WERI-Rb-1 (cell line): Measurements from ENCODE around the gene TMEM132E.

Experiments used
- DNase-seq: peaks from one replicate; pipeline ENCODE4 v3.0.0-alpha.2; 2020
- H3K27ac ChIP-seq: fragments of 250-450 bp; sonication (Bioruptor Pico); 2 replicates; pipeline ENCODE4 v1.5.1; 2020; ENCODE audit warnings: mild to moderate bottlenecking, moderate library complexity
- H3K27me3 ChIP-seq: fragments of 250-450 bp; sonication (Bioruptor Pico); 2 replicates; pipeline ENCODE4 v1.5.1; 2021; ENCODE audit warnings: mild to moderate bottlenecking, low read depth, moderate library complexity; ENCODE audit not compliant: insufficient read depth, severe bottlenecking
- H3K36me3 ChIP-seq: fragments of 250-450 bp; sonication (Bioruptor Pico); 2 replicates; pipeline ENCODE4 v1.5.1; 2020; ENCODE audit warnings: mild to moderate bottlenecking, moderate library complexity
- H3K4me3 ChIP-seq: 2 replicates; pipeline ENCODE4 v1.5.1; 2011; ENCODE audit warnings: low read depth, mild to moderate bottlenecking, control low read depth, low read length
- H3K9me3 ChIP-seq: fragments of 250-450 bp; sonication (Bioruptor Pico); 2 replicates; pipeline ENCODE4 v1.5.1; 2021; ENCODE audit warnings: mild to moderate bottlenecking, moderate library complexity; ENCODE audit not compliant: severe bottlenecking
- CTCF ChIP-seq: IDR thresholded peaks from 2 replicates; pipeline ENCODE4 v1.5.1; 2011; ENCODE audit warnings: low read depth, mild to moderate bottlenecking, control low read depth, inconsistent platforms, low read length

Gene TMEM132E

DNA sequence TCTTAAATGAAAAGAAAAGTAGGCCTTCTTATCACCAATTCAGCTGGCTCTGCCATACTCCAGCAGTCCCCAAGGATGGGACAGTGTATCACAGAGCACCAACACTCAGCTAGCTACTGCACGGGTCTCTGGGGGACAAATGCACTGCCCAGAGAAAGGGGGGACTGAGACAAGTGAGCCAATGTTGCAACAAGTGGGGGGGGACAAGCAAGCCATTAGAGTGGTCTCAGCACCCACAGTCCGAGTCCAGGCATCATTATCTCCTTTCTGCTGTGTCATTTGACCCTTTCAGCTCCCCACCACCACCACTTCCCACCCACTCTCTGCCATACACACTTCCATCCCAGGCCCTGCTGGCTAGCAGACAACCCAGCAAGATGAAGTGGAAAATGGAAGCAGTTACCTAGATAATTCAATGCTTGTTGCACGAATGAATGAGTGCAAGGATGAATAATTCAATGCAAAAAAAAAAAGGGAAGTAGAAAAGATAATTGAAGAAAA is 7.0 kb downstream of the TMEM132E start:
- no peaks in the 10 kb centered on the region for H3K36me3 ChIP-seq
- no peak for TF ChIP-seq CTCF
- H3K27ac ChIP-seq: no peak overlapping the region
- DNase-seq: no peak
- H3K27me3 ChIP-seq: peaks cover 38% of the 10 kb centered on the region
- no peaks in the 10 kb centered on the region for H3K9me3 ChIP-seq
- no peak overlapping the region for H3K4me3 ChIP-seq

- Histone ChIP-seq H3K9me3 (no peaks in the 10 kb centered on the region), H3K27me3 (peaks cover 19% of the 10 kb centered on the region), H3K27ac (no peak overlapping the region), H3K36me3 (no peaks in the 10 kb centered on the region), H3K4me3 (no peak overlapping the region)
- no peak for DNase-seq
- TF ChIP-seq CTCF: no peak
Observed at GRCh38 chr17:34588266-34588665, 8.9 kb downstream of the TMEM132E start.

GRCh38 chr17:34589120-34589965 is 10.0 kb downstream of the TMEM132E start:
- Histone ChIP-seq H3K9me3 (no peaks in the 10 kb centered on the region), H3K36me3 (no peaks in the 10 kb centered on the region), H3K4me3 (no peak overlapping the region), H3K27me3 (peaks cover 9% of the 10 kb centered on the region), H3K27ac (no peak overlapping the region)
- DNase-seq: no peak
- TF ChIP-seq CTCF: no peak

DNA sequence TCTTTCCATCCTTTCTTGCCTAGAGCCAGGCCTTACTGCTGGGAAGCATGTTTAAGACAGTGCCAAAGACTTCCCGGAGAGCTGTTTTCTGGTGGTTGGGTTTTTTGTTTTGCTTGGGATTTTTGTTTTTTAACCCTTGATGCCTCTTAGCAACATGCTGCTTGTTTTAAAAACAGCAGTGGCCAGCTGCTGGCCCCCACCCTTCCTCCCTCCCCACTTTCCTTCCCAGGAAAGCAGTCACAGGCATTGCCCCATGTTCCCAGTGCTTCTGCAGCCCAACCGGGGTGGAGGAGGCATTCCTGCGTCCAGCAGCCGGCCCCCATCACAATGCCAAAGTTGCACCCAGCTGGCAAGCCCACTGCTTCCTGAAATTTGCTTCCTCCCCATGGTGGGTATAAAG is 12.6 kb downstream of the TMEM132E start:
- H3K36me3 ChIP-seq: no peaks in the 10 kb centered on the region
- DNase-seq: no peak
- H3K27me3 ChIP-seq: no peaks in the 10 kb centered on the region
- H3K27ac ChIP-seq: no peak overlapping the region
- H3K9me3 ChIP-seq: no peaks in the 10 kb centered on the region
- no peak overlapping the region for H3K4me3 ChIP-seq
- no peak for TF ChIP-seq CTCF

GRCh38 chr17:34596920-34597319 is 17.5 kb downstream of the TMEM132E start:
- no peak for DNase-seq
- H3K27ac ChIP-seq: no peak overlapping the region
- no peak overlapping the region for H3K4me3 ChIP-seq

More at GRCh38 chr17:34596920-34597319, 17.5 kb downstream of the TMEM132E start:
- Histone ChIP-seq H3K36me3 (no peaks in the 10 kb centered on the region), H3K9me3 (no peaks in the 10 kb centered on the region), H3K27me3 (no peaks in the 10 kb centered on the region)
- no peak for TF ChIP-seq CTCF
